Esophagus squamous epithelium (tissue), 4 donors: ENCODE measurements around the gene EIPR1.

Experiments
- CTCF ChIP-seq, 6 experiments: fragments of 450-650 bp in 4 of 6; fragments of 200-600 bp in 2 of 6; sonication (generic) in 2 of 6; IDR thresholded peaks; one replicate each; pipeline ENCODE4 v1.5.1; 2016 to 2019; ENCODE audit warnings: antibody characterized with exemption in 6 of 6, mild to moderate bottlenecking in 4 of 6, moderate library complexity in 4 of 6
- POLR2A ChIP-seq, 4 donors: fragments of 450-650 bp; IDR thresholded peaks; one replicate each; pipeline ENCODE4 v1.6.1; 2017; ENCODE audit warnings: antibody characterized with exemption in 4 of 4, mild to moderate bottlenecking in 4 of 4, moderate library complexity in 3 of 4

DNA sequence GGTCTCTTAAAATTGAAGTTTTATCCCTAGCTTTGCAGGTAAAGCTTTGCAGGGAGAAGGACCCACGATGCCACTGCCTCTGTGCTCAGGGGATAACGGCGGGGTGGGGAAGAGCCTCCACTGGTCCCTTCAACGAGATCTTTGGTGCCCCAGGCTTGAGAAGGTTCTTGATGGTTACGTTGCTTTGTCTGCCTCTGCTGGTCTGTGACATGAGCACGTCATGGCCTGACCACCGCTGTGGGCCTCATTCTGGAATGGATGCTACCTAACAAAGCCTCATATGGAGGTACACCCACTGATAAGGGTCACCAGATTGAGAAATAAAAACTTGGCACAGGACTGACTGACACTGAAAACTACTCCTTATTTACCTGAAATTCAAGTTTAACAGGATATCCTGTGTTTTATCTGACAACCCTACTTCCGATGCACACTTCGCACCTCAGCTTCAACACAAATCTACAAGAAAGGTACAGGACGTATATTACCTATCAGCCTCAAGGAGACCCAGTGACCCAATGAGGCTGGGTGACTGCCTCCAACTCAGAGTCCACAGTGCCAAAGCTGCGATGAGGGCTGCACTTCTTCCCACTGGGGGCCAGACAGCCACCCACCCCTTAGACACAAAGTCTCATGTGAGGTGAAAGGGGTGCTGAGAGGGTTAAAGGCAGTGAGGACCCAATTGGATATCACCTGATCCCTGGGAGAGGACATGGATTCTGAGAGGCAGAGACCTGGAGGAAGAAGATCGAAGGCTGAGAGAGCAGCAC, 64.9 kb downstream of the EIPR1 start:
- TF ChIP-seq CTCF (IDR thresholded peaks at IDR 0.05), result no peak
- no peak for TF ChIP-seq POLR2A (IDR thresholded peaks at IDR 0.05)
